Measurements from ENCODE around the gene VPS29. TPM values are rescaled to one million over a fixed set of nuclear protein-coding genes. Genes with fewer than 3 reads are reported as not detected.

Gene VPS29
- total and polyA plus RNA-seq, 9 of the 15 experiments (the other 6 are each of a cell fraction or from before 2014, with no cell fraction given): 85.8 to 638 (median 272) TPM

GRCh38 chr12:110538869-110539622 is 37.1 kb upstream of the VPS29 start (continued):
- TF ChIP-seq ZNF57 (CRISPR knock-in tag; IDR thresholded peaks at IDR 0.05) (no peak), RBM17 (IDR thresholded peaks at IDR 0.05; ENCODE audit: borderline replicate concordance, low read depth, low read length) (no peak), CREBBP (IDR thresholded peaks at IDR 0.05; ENCODE audit: low read depth, low read length) (no peak), NBN (IDR thresholded peaks at IDR 0.05; ENCODE audit: low read depth) (no peak)

DNA sequence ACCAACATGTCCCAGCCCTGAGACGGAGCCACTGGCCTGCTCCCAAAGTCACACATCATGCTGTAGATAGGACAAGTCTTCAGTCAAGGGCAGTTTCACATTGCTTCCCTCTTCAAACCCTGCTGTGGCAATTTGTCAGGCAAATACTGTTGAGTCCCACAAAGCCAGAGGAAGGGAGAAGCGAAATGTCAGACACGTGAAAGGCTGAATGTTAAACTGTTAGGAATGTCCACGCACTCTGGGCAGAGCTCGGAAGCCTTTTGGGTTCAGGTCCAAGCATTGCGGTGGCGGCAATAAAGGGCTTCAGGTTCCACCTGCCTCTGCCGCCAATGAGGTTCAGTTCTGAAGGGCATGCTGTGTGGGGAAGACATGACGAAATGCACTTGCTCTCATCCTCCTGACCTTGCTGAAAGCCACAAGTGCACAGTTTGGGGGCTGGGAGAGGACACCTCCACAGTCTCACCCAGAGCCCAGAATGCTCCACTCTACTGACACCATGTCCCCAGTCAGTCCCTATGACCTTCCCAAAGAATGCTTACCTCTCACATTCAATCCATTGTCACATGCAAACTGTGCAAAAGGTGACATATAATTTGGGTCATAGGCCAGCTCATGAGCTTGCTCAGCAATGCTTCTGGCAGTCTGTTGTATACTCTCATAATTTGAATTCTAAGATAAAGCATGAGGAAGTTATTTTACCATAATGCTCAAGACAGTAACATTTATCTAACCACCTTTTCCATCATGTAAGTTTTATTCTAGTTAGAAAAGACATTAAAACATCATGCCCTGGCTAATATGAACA is 35.9 kb upstream of the VPS29 start:
- 94% methylated on average over 8 of the region's 9 CpGs for WGBS (ENCODE audit: insufficient coverage, low coverage, missing lambda C conversion rate)
- Histone ChIP-seq H3K4me3 (no peak overlapping the region), H3K27me3 (ENCODE audit: control insufficient read depth in 2 of 2, insufficient read depth in 2 of 2, low read length in 2 of 2) (no peaks in the 10 kb centered on the region)

More for the DNA sequence above, 35.9 kb upstream of the VPS29 start:
- Histone ChIP-seq H3K9me1 (ENCODE audit: control insufficient read depth, insufficient read depth, low read length) (no peaks in the 10 kb centered on the region), H3K79me2 (ENCODE audit: control insufficient read depth, insufficient read depth, low read length) (no peaks in the 10 kb centered on the region; the same call in 1 of the 3 replicates), H3K36me3 (ENCODE audit: control insufficient read depth, insufficient read depth, low read length) (peaks cover 77% of the 10 kb centered on the region), H3K9ac (ENCODE audit: insufficient read depth in 1 of 2, low read depth in 2 of 2, low read length in 2 of 2) (no peak overlapping the region), H2AFZ (ENCODE audit: low read depth, low read length) (no peak overlapping the region), H3K4me2 (ENCODE audit: insufficient read depth, low read length) (no peak overlapping the region), H4K20me1 (replicated peaks; ENCODE audit: control insufficient read depth, insufficient read depth, low read length) (no peaks in the 10 kb centered on the region), H3K27ac (ENCODE audit: extremely low read depth, low read depth, low read length) (no peak overlapping the region; the same call in 2 of the 3 replicates), H3K9me3 (replicated peaks; ENCODE audit: control insufficient read depth, insufficient read depth, low read depth, low read length) (no peaks in the 10 kb centered on the region), H3K4me1 (replicated peaks in 1 of 2; ENCODE audit: control insufficient read depth in 2 of 2, insufficient read depth in 2 of 2, low read length in 2 of 2) (peaks cover 0 to 2% of the 10 kb centered on the region in 2 experiments; a peak in 1 of 5 replicates)
- DNase-seq (ENCODE audit: extremely low read depth in 1 of 4, low spot score in 3 of 4) (no peak), FAIRE-seq (no peak), ATAC-seq (no peak)
- ChIA-PET POLR2A (interaction anchor here (0.6 to 1.0 kb wide), 3 partner anchors 9 to 61 kb away, joined by 3 read pairs; no protein-coding TSS in a partner anchor), CTCF (ENCODE audit: low intra/inter-chr PET ratio) (no interaction called here)
- BruUV-seq (replicated peaks): no TSS peak
- no peak for TF ChIP-seq ATF3 (IDR thresholded peaks at IDR 0.05)
- TF ChIP-seq ATF3 (CRISPR knock-in tag; conservative IDR thresholded peaks at IDR 0.05): no peak
- TF ChIP-seq, protein P1, sequence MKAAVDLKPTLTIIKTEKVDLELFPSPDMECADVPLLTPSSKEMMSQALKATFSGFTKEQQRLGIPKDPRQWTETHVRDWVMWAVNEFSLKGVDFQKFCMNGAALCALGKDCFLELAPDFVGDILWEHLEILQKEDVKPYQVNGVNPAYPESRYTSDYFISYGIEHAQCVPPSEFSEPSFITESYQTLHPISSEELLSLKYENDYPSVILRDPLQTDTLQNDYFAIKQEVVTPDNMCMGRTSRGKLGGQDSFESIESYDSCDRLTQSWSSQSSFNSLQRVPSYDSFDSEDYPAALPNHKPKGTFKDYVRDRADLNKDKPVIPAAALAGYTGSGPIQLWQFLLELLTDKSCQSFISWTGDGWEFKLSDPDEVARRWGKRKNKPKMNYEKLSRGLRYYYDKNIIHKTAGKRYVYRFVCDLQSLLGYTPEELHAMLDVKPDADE (conservative IDR thresholded peaks at IDR 0.05; ENCODE audit: control insufficient read depth, low read depth, low read length): no peak
- no peak for TF ChIP-seq JUND (IDR thresholded peaks at IDR 0.05; ENCODE audit: borderline replicate concordance, low read depth, low read length)
- no peak for TF ChIP-seq JUND (tag; IDR thresholded peaks at IDR 0.05; ENCODE audit: borderline replicate concordance, low read depth, low read length)
- no peak for TF ChIP-seq HEY1 (CRISPR knock-in tag; IDR thresholded peaks at IDR 0.05; ENCODE audit: borderline replicate concordance)
- intact Hi-C loops (cut with micrococcal nuclease) (no loop called here), in situ Hi-C loops (cut with MboI) (no loop called here)

Data from K562 (cell line).